ENCODE measurements around the gene MYO15A.

- TF ChIP-seq CTCF (conservative IDR thresholded peaks at IDR 0.05; ENCODE audit: low read length) (no peak), EZH2phosphoT487 (IDR thresholded peaks at IDR 0.05; ENCODE audit: borderline replicate concordance) (no peak)
Measured at GRCh38 chr17:18065546-18065945, 43.0 kb upstream of the MYO15A start.

All from Loucy (cell line).